Nephron (organoid): Measurements from ENCODE around the gene PUSL1.
A peak's percentile ranks its signal among the peaks of the same experiment; 100 is the strongest.

Experiments used
- H3K27ac Mint-ChIP-seq, 3 experiments: 2 replicates each; pipeline ENCODE4 v1.8.0; 2020; ENCODE audit warnings: mixed read lengths in 3 of 3, mild to moderate bottlenecking in 2 of 3, moderate library complexity in 1 of 3
- H3K27me3 Mint-ChIP-seq: 2 replicates; pipeline ENCODE4 v1.8.0; 2021; ENCODE audit warnings: low read depth, mild to moderate bottlenecking, moderate library complexity, mixed read lengths
- H3K36me3 Mint-ChIP-seq: 2 replicates; pipeline ENCODE4 v1.8.0; 2020; ENCODE audit warnings: low read depth, mixed read lengths
- H3K4me1 Mint-ChIP-seq: 2 replicates; pipeline ENCODE4 v1.8.0; 2020; ENCODE audit warnings: mixed read lengths
- H3K4me3 Mint-ChIP-seq, 3 experiments: 2 replicates each; pipeline ENCODE4 v1.8.0; 2020; ENCODE audit warnings: mild to moderate bottlenecking in 3 of 3, mixed read lengths in 3 of 3, moderate library complexity in 2 of 3
- H3K9me3 Mint-ChIP-seq: 2 replicates; pipeline ENCODE4 v1.8.0; 2020; ENCODE audit warnings: mixed read lengths
- CTCF ChIP-seq, 3 experiments: fragments of 200-600 bp; sonication (generic); IDR thresholded peaks; one replicate each; pipeline ENCODE4 v1.5.0; 2021; ENCODE audit warnings: antibody characterized with exemption in 3 of 3; ENCODE audit not compliant: unreplicated experiment in 3 of 3

Gene PUSL1

GRCh38 chr1:1356166-1356795, 47.9 kb downstream of the PUSL1 start:
- Mint-ChIP-seq H3K4me1 (peaks cover 30% of the 10 kb centered on the region), H3K9me3 (no peaks in the 10 kb centered on the region)

DNA sequence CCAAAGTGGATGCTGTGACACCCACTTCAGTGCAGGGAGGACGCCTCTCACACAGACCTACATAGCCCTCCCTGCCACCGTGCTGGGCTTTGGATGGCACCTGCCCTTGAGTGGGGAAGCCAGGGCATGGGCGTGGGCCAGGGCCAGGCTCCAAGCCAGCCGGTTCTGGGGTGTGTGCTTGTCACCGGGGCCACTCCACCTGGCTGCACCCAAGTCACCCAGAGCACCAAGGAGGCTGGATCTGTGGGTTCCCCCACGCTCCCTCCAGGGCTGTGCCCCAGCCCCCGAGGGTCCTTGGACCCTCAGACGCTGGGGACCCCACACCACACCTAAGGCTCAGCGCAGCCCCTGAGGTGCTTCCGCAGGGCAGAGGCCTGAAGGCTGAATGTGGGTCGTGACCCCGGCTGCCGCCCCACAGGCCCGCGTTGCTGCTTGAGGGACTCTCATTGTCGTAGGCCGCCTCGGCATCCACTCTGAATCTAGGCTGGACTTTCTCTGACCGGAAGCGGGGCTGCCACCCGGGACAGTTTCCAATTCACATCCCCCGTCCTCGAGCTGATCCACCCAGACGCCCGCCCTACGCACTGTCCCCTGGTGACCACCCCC, 48.5 kb downstream of the PUSL1 start:
- TF ChIP-seq CTCF (IDR thresholded peaks at IDR 0.05; ENCODE audit: unreplicated experiment in 3 of 3), result no peak
- Mint-ChIP-seq H3K27ac (peak overlapping the region; percentile 100), H3K9me3 (no peaks in the 10 kb centered on the region), H3K36me3 (peaks cover 8% of the 10 kb centered on the region), H3K4me1 (peaks cover 32% of the 10 kb centered on the region), H3K27me3 (peaks cover 11% of the 10 kb centered on the region), H3K4me3 (peak overlapping the region; percentile 93 to 94 (median 94))

More at GRCh38 chr1:1356166-1356795, 47.9 kb downstream of the PUSL1 start:
- peaks cover 11% of the 10 kb centered on the region for H3K27me3 Mint-ChIP-seq
- no peak for TF ChIP-seq CTCF (IDR thresholded peaks at IDR 0.05; ENCODE audit: unreplicated experiment in 3 of 3)
- H3K27ac Mint-ChIP-seq, result peak overlapping the region in 1 of 3 experiments; percentile 100
- H3K4me3 Mint-ChIP-seq, result peak overlapping the region; percentile 93 to 94 (median 94)
- peaks cover 8% of the 10 kb centered on the region for H3K36me3 Mint-ChIP-seq

- Mint-ChIP-seq H3K27me3 (peaks cover 1% of the 10 kb centered on the region), H3K36me3 (no peaks in the 10 kb centered on the region), H3K27ac (peak overlapping the region; percentile 100), H3K9me3 (no peaks in the 10 kb centered on the region), H3K4me1 (peaks cover 26% of the 10 kb centered on the region), H3K4me3 (peak overlapping the region; percentile 93 to 94 (median 94))
- no peak for TF ChIP-seq CTCF (IDR thresholded peaks at IDR 0.05; ENCODE audit: unreplicated experiment in 3 of 3)
Observed at GRCh38 chr1:1357871-1358432, 49.6 kb downstream of the PUSL1 start.

DNA sequence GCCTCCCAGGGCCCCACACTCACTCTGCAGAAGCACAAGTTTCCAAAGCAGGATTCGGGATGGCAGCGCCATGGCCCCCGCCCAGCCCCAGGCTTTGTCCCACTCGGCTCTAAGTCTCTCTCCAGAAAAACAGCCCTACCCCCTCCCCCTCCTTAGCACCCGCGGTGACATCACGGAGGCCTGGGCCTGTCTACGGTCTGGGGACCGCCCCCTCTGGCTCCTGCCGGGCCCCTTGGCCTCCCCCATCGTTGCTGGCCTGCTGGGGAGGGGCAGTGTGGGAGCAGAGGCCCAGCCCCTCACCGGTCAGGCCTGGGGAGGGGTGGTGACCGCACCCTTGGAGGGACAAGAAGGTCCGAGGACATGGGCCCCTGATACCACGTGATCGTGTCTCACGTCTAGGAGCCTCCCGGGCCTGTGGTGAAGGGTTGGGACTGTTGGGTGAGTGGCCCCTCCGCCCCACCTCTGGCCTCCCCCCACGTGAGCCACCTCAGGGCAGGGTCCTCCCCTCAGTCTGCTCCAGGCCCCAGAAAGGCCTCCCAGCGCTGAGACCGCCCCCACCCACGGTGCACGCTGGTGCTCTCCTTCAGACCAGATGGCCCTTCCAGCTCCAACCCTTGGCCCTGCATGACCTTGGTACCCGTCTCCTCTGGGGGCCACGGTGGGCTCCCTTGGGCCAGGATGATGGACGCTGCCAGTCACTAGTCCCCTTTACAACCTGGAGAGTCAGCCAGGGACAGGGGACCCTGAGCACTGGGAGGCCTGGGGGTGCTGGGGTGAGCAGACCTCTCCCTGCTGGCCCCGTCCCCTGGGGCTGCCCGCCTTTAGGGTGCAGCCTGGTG, 50.3 kb downstream of the PUSL1 start, which contains the start of gene MXRA8:
MXRA8 (minus strand) TSS at position 123 of the 839 bp plus-strand sequence; CDS start at position 72, 51 bp downstream.
- H3K9me3 Mint-ChIP-seq, result no peaks in the 10 kb centered on the region
- H3K4me1 Mint-ChIP-seq, result peaks cover 26% of the 10 kb centered on the region

GRCh38 chr1:1359308-1359663, 50.9 kb downstream of the PUSL1 start:
- peak overlapping the region; percentile 100 for H3K27ac Mint-ChIP-seq
- H3K36me3 Mint-ChIP-seq, result no peaks in the 10 kb centered on the region
- H3K9me3 Mint-ChIP-seq, result no peaks in the 10 kb centered on the region
- peak overlapping the region; percentile 88 to 94 (median 93) for H3K4me3 Mint-ChIP-seq
- peaks cover 26% of the 10 kb centered on the region for H3K4me1 Mint-ChIP-seq
- TF ChIP-seq CTCF (IDR thresholded peaks at IDR 0.05; ENCODE audit: unreplicated experiment in 3 of 3), result no peak
- no peaks in the 10 kb centered on the region for H3K27me3 Mint-ChIP-seq

More for the DNA sequence above, 50.3 kb downstream of the PUSL1 start, which contains the start of gene MXRA8:
- Mint-ChIP-seq H3K36me3 (no peaks in the 10 kb centered on the region), H3K27ac (peak within 1 kb of the TSS; percentile 100), H3K4me3 (peak within 1 kb of the TSS; percentile 93 to 94 (median 94)), H3K27me3 (no peaks in the 10 kb centered on the region)
- TF ChIP-seq CTCF (IDR thresholded peaks at IDR 0.05; ENCODE audit: unreplicated experiment in 3 of 3), result no peak
